Smooth muscle cell (in vitro differentiated cells): ENCODE results near the gene PIM1. TPM values are rescaled to one million over a fixed set of nuclear protein-coding genes. Genes with fewer than 3 reads are reported as not detected.

Experiments used
- DNase-seq: peaks from one replicate; lab custom pipeline; 2025; ENCODE audit not compliant: unreplicated experiment; lab: John Stamatoyannopoulos, UW
- H2AFZ ChIP-seq: fragments of 200-600 bp; sonication (generic); 2 replicates; pipeline ENCODE4 v1.6.0; 2016; ENCODE audit warnings: antibody characterized with exemption, low read depth, mild to moderate bottlenecking
- H3F3A ChIP-seq: fragments of 200-600 bp; sonication (generic); 2 replicates; pipeline ENCODE4 v1.6.0; 2017; ENCODE audit warnings: antibody characterized with exemption, low read depth
- H3K27ac ChIP-seq: fragments of 200-600 bp; sonication (generic); 2 replicates; pipeline ENCODE4 v1.5.1; 2016; ENCODE audit warnings: low read depth, mild to moderate bottlenecking
- H3K27me3 ChIP-seq: fragments of 200-600 bp; sonication (generic); 2 replicates; pipeline ENCODE4 v1.6.1; 2016; ENCODE audit warnings: low read depth, mild to moderate bottlenecking
- H3K36me3 ChIP-seq: fragments of 200-600 bp; sonication (generic); 2 replicates; pipeline ENCODE4 v1.5.1; 2016; ENCODE audit warnings: low read depth
- H3K4me1 ChIP-seq: fragments of 200-600 bp; sonication (generic); 2 replicates; pipeline ENCODE4 v1.5.1; 2016; ENCODE audit warnings: low read depth
- H3K4me2 ChIP-seq: fragments of 200-600 bp; sonication (generic); 2 replicates; pipeline ENCODE4 v1.6.0; 2016; ENCODE audit warnings: mild to moderate bottlenecking
- H3K4me3 ChIP-seq: fragments of 200-600 bp; sonication (generic); 2 replicates; pipeline ENCODE4 v1.5.1; 2016; ENCODE audit warnings: mild to moderate bottlenecking
- H3K79me2 ChIP-seq: fragments of 200-600 bp; sonication (generic); 2 replicates; pipeline ENCODE4 v1.6.0; 2016; ENCODE audit warnings: low read depth, mild to moderate bottlenecking
- H3K9ac ChIP-seq: fragments of 200-600 bp; sonication (generic); 2 replicates; pipeline ENCODE4 v1.6.0; 2016; ENCODE audit warnings: low read depth
- H3K9me3 ChIP-seq: fragments of 200-600 bp; sonication (generic); replicated peaks from 2 replicates; pipeline ENCODE4 v1.5.1; 2016; ENCODE audit warnings: low read depth
- H4K20me1 ChIP-seq: fragments of 200-600 bp; sonication (generic); 2 replicates; pipeline ENCODE4 v1.6.0; 2016; ENCODE audit warnings: low read depth
- WGBS: methylation state at CpG from one replicate; pipeline ENCODE4 v1.1.7; 2016; ENCODE audit warnings: low lambda C conversion rate; 5-methylcytosine and 5-hydroxymethylcytosine counted together
- polyA plus RNA-seq: library from polyadenylated mRNA; unstranded; fragments of >200 nt; fragmentation: Nextera tagmentation; extraction: Ambion mirVana; gene quantifications from 2 replicates; pipeline ENCODE4 v1.2.1, GENCODE V29; 2016
- total RNA-seq: library from RNA; depleted of rRNA; stranded (reverse); fragments of >200 nt; gene quantifications from 2 replicates; pipeline ENCODE4 v1.2.3, GENCODE V29; 2014
- TF ChIP-seq, protein P1 (sequence below): fragments of 200-600 bp; sonication (generic); IDR thresholded peaks from 2 replicates; pipeline ENCODE4 v1.5.1; 2017; ENCODE audit warnings: borderline replicate concordance, mild to moderate bottlenecking, antibody characterized with exemption; ENCODE audit not compliant: insufficient read depth, poor library complexity, severe bottlenecking

The PIM1 gene
- total and polyA plus RNA-seq, 2 experiments from 2014 or later: 29.5 to 41.9 TPM

DNA sequence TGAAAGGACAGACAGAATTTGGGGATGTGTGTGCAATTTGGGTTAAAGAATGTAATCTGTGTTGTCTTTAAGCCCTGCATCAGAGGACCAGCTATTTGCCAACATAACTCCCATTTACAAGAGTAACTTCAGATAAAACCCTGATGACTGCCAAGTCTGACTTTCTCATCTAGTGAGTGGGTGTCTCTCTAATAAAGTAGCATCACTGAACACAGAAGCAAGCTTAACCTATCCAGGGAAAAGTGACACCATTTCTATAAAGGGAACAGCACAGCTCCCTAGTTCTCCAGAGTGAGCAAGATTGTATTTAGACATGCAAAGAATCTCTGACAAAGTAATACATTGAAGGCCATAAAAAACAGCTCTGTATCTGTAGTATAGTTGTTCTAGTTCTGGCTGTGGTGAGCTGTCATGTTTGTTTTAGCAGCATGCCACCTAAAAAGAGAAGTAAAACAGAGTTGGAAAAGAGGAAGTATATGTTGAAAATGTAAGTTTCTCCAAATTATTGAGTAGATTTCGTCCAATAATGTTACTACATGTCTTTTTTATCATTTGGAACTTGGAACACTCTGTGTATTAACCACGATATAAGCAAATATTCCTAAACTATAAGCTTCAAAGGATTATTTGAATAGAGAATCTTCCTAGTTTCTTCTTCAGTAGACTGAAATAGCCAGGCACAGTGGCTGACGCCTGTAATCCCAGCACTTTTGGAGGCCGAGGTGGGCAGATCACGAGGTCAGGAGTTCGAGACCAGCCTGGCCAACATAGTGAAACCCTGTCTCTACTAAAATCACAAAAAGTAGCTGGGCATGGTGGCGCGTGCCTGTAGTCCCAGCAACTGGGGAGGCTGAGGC lies 8.8 kb upstream of the PIM1 start:
- WGBS: 79% methylated on average over 8 of the region's 8 CpGs
- Histone ChIP-seq H3K4me3 (no peak overlapping the region), H3K9ac (peak overlapping the region; percentile 7), H3K79me2 (no peaks in the 10 kb centered on the region), H3K36me3 (no peaks in the 10 kb centered on the region), H3K9me3 (no peaks in the 10 kb centered on the region), H3K4me2 (peak overlapping the region; percentile 51), H3K27me3 (no peaks in the 10 kb centered on the region), H2AFZ (no peak overlapping the region), H3K4me1 (no peaks in the 10 kb centered on the region), H3F3A (peaks cover 14% of the 10 kb centered on the region), H3K27ac (peak overlapping the region; percentile 81), H4K20me1 (no peaks in the 10 kb centered on the region)
- TF ChIP-seq, protein P1, sequence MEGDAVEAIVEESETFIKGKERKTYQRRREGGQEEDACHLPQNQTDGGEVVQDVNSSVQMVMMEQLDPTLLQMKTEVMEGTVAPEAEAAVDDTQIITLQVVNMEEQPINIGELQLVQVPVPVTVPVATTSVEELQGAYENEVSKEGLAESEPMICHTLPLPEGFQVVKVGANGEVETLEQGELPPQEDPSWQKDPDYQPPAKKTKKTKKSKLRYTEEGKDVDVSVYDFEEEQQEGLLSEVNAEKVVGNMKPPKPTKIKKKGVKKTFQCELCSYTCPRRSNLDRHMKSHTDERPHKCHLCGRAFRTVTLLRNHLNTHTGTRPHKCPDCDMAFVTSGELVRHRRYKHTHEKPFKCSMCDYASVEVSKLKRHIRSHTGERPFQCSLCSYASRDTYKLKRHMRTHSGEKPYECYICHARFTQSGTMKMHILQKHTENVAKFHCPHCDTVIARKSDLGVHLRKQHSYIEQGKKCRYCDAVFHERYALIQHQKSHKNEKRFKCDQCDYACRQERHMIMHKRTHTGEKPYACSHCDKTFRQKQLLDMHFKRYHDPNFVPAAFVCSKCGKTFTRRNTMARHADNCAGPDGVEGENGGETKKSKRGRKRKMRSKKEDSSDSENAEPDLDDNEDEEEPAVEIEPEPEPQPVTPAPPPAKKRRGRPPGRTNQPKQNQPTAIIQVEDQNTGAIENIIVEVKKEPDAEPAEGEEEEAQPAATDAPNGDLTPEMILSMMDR: no peak
- DNase-seq: no peak

DNA sequence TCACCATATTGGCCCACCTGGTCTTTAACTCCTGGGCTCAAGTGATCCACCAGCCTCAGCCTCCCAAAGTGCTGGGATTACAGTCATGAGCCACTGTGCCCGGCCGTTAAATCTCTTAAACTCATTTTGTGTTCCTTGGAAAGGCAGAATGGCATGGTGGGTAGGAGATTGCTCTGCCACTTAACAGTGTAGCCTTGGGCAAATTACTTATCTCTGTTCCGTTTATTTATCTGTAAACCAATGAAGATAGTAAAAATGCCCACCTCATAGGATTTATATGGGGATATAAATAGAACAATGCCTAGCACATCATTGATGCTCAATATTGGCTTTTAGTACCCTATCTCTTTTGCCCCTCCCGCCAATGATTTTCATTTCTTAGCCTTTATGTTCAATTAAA lies 7.2 kb upstream of the PIM1 start:
- no peaks in the 10 kb centered on the region for H3K79me2 ChIP-seq
- DNase-seq: no peak
- H3K27me3 ChIP-seq: no peaks in the 10 kb centered on the region
- no peak overlapping the region for H3K4me2 ChIP-seq
- no peak overlapping the region for H3K9ac ChIP-seq
- WGBS: 77% methylated on average over 4 of the region's 4 CpGs
- H2AFZ ChIP-seq: no peak overlapping the region
- H3K36me3 ChIP-seq: no peaks in the 10 kb centered on the region
- H4K20me1 ChIP-seq: no peaks in the 10 kb centered on the region
- no peaks in the 10 kb centered on the region for H3K9me3 ChIP-seq
- H3F3A ChIP-seq: peaks cover 14% of the 10 kb centered on the region
- no peak overlapping the region for H3K27ac ChIP-seq
- H3K4me1 ChIP-seq: no peaks in the 10 kb centered on the region
- no peak overlapping the region for H3K4me3 ChIP-seq
- TF ChIP-seq, protein P1: no peak

DNA sequence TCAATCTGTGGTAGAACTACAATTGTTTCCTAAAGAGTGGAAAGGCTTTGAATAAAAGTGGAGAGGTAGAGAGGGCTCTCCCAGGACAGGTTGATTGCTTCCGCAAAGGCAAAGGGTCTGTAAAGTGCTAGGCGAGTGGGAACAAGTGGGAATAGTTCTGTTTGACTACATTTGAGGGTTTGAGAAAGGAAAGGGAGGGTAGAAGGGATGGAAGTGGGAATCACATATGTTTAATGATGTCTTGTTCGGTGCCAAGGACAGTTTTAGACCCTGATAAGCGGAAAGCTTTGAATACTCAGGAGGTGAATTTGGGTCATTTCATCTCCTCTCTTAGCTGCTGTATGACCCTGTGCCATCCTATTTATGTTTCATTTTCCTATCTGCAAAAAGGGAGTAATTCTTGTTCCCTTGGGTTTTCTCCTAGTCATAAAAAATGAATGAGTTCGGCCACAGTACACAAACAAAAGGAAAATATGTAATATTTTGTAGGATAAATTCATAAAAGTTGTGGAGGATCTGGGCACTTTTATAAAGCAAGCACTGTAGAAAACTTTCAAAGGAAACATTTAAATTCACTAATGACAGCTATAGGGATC lies 1.7 kb upstream of the PIM1 start:
- no peak overlapping the region for H2AFZ ChIP-seq
- H3K27me3 ChIP-seq: no peaks in the 10 kb centered on the region
- H3K4me2 ChIP-seq: peak overlapping the region; percentile 83
- H3K36me3 ChIP-seq: peaks cover 5% of the 10 kb centered on the region
- peaks cover 17% of the 10 kb centered on the region for H3K79me2 ChIP-seq
- WGBS: 82% methylated on average over 5 of the region's 5 CpGs
- peaks cover 12% of the 10 kb centered on the region for H3F3A ChIP-seq
- TF ChIP-seq, protein P1: no peak
- no peaks in the 10 kb centered on the region for H3K9me3 ChIP-seq
- peak overlapping the region; percentile 87 for H3K9ac ChIP-seq
- peak overlapping the region; percentile 95 for H3K27ac ChIP-seq
- peaks cover 12% of the 10 kb centered on the region for H3K4me1 ChIP-seq
- peak overlapping the region; percentile 54 for H3K4me3 ChIP-seq
- no peak for DNase-seq
- H4K20me1 ChIP-seq: peaks cover 26% of the 10 kb centered on the region
